Endothelial cell of umbilical vein (primary cell): ENCODE results near the gene SVEP1. TPM values are rescaled to one million over a fixed set of nuclear protein-coding genes. Genes with fewer than 3 reads are reported as not detected.

Experiments used
- BruUV-seq: library from RNA; stranded (reverse); fragments of 400-500 nt; replicated peaks from 2 replicates; lab custom pipeline; 2021; lab: Mats Ljungman, UMichigan
- CTCF ChIA-PET: fragments of 300-600, 350-600 bp; sonication (Branson Sonifier 250); formaldehyde crosslinking; loops from one replicate; lab custom pipeline; 2021; ENCODE audit warnings: antibody characterized with exemption, inconsistent platforms; lab: Charles Lee
- POLR2A ChIA-PET: fragments of 300-600, 350-600 bp; sonication (Branson Sonifier 250); formaldehyde crosslinking; loops from one replicate; lab custom pipeline; 2021; ENCODE audit warnings: antibody characterized with exemption, inconsistent platforms; lab: Charles Lee
- DNase-seq: peaks from one replicate; pipeline ENCODE4 v3.0.0-alpha.2; 2011; ENCODE audit warnings: low read depth, low spot score
- FAIRE-seq: peaks from 2 replicates; lab custom pipeline; 2011; peaks lifted over from hg19 to GRCh38; lab: Jason Lieb, UNC
- H2AFZ ChIP-seq: 2 replicates; pipeline ENCODE4 v1.6.0; 2012; ENCODE audit warnings: low read depth, low read length, control low read depth, inconsistent platforms
- H3K27ac ChIP-seq: 2 replicates; pipeline ENCODE4 v1.5.1; 2011; ENCODE audit warnings: low read depth, mild to moderate bottlenecking, control low read depth, low read length, moderate library complexity; ENCODE audit not compliant: insufficient read depth
- H3K27me3 ChIP-seq, 2 experiments: 2 replicates each; pipeline versions ENCODE4 v1.6.0 to v1.6.1; 2011; ENCODE audit warnings: low read length in 2 of 2, mixed read lengths in 1 of 2; ENCODE audit not compliant: control insufficient read depth in 2 of 2, insufficient read depth in 2 of 2
- H3K36me3 ChIP-seq, 2 experiments: 2 replicates in 1 of 2; 3 replicates in 1 of 2; pipeline ENCODE4 v1.5.1; 2011; ENCODE audit warnings: low read length in 2 of 2, mild to moderate bottlenecking in 1 of 2, moderate library complexity in 1 of 2; ENCODE audit not compliant: control insufficient read depth in 2 of 2, insufficient read depth in 2 of 2; ENCODE audit errors: extremely low read depth in 1 of 2
- H3K4me1 ChIP-seq: 3 replicates; pipeline ENCODE4 v1.5.1; 2011; ENCODE audit warnings: mild to moderate bottlenecking, low read length; ENCODE audit not compliant: control insufficient read depth, insufficient read depth; ENCODE audit errors: extremely low read depth
- H3K4me2 ChIP-seq: 2 replicates; pipeline ENCODE4 v1.6.1; 2011; ENCODE audit warnings: low read length, control low read depth, mixed read lengths; ENCODE audit not compliant: insufficient read depth
- H3K4me3 ChIP-seq, 3 experiments: fragments of 200-600 bp in 1 of 3; sonication (generic), shearing (Covaris generic) in 1 of 3; replicated peaks in 1 of 3; 2 replicates each; pipeline ENCODE4 v1.5.1; 2011 to 2016; ENCODE audit warnings: control low read depth in 3 of 3, low read length in 3 of 3, mild to moderate bottlenecking in 2 of 3, inconsistent platforms in 1 of 3, low read depth in 1 of 3, moderate library complexity in 1 of 3; ENCODE audit not compliant: insufficient read depth in 1 of 3
- H3K79me2 ChIP-seq: 2 replicates; pipeline ENCODE4 v1.6.0; 2012; ENCODE audit warnings: low read length, inconsistent platforms; ENCODE audit not compliant: control insufficient read depth, insufficient read depth
- H3K9ac ChIP-seq: replicated peaks from 2 replicates; pipeline ENCODE3; 2011; ENCODE audit warnings: low read length, control low read depth; ENCODE audit not compliant: insufficient read depth; ENCODE audit errors: extremely low read depth
- H3K9me1 ChIP-seq: replicated peaks from 3 replicates; pipeline ENCODE4 v1.6.0; 2011; ENCODE audit warnings: mild to moderate bottlenecking, low read length; ENCODE audit not compliant: control insufficient read depth, insufficient read depth; ENCODE audit errors: extremely low read depth
- H3K9me3 ChIP-seq: replicated peaks from 2 replicates; pipeline ENCODE4 v1.5.1; 2012; ENCODE audit warnings: low read length, inconsistent platforms; ENCODE audit not compliant: control insufficient read depth, insufficient read depth
- H4K20me1 ChIP-seq: replicated peaks from 2 replicates; pipeline ENCODE3; 2011; ENCODE audit warnings: mild to moderate bottlenecking, low read length; ENCODE audit not compliant: control insufficient read depth, insufficient read depth; ENCODE audit errors: extremely low read depth
- CTCF ChIP-seq, 2 donors: IDR thresholded peaks; 1 replicate in 1 of 2; 2 replicates in 1 of 2; pipeline ENCODE4 v1.5.1; 2011; ENCODE audit warnings: low read length in 2 of 2, mild to moderate bottlenecking in 2 of 2, moderate library complexity in 2 of 2, control low read depth in 1 of 2, inconsistent platforms in 1 of 2, low read depth in 1 of 2; ENCODE audit not compliant: insufficient read depth in 1 of 2; ENCODE audit errors: extremely low read depth in 1 of 2
- EZH2 ChIP-seq: IDR thresholded peaks from 2 replicates; pipeline ENCODE4 v1.6.1; 2012; ENCODE audit warnings: borderline replicate concordance, low read depth, mild to moderate bottlenecking, moderate library complexity, low read length, inconsistent platforms; ENCODE audit not compliant: severe bottlenecking
- FOS ChIP-seq: IDR thresholded peaks from 2 replicates; pipeline ENCODE4 v1.6.1; 2011; ENCODE audit warnings: mild to moderate bottlenecking, low read length, moderate library complexity, borderline replicate concordance; ENCODE audit not compliant: insufficient read depth
- GATA2 ChIP-seq: IDR thresholded peaks from 2 replicates; pipeline ENCODE4 v1.7.0; 2011; ENCODE audit warnings: low read depth, mild to moderate bottlenecking, moderate library complexity, mixed read lengths, low read length; ENCODE audit not compliant: insufficient read length, insufficient read depth
- JUN ChIP-seq: IDR thresholded peaks from 2 replicates; pipeline ENCODE4 v1.6.1; 2011; ENCODE audit warnings: borderline replicate concordance, low read depth; ENCODE audit not compliant: insufficient read length, insufficient read depth
- MYC ChIP-seq: IDR thresholded peaks from one replicate; pipeline ENCODE4 v1.6.1; 2011; ENCODE audit warnings: mild to moderate bottlenecking, low read depth, low read length
- POLR2A ChIP-seq: IDR thresholded peaks from 2 replicates; pipeline ENCODE4 v1.6.1; 2012; ENCODE audit warnings: low read depth, mild to moderate bottlenecking, control low read depth, low read length
- POLR2AphosphoS5 ChIP-seq: IDR thresholded peaks from 2 replicates; pipeline ENCODE4 v1.6.1; 2012; ENCODE audit warnings: low read depth, mild to moderate bottlenecking, control low read depth, low read length, moderate library complexity; ENCODE audit not compliant: insufficient read depth
- dilution Hi-C: fragments of 300-500 bp; cut with MboI; formaldehyde crosslinking; loops from one replicate; pipeline ENCODE4 v1.15.0; 2019; ENCODE audit warnings: low sequenced_read_pairs; ENCODE audit not compliant: extremely low pct_ligation_motif_present
- intact Hi-C: fragments of 100-400 bp; cut with micrococcal nuclease; formaldehyde crosslinking; loops from one replicate; pipeline ENCODE4 v1.10.0; 2022
- polyA plus RNA-seq, 4 experiments: library from polyadenylated mRNA; depleted of rRNA in 3 of 4; stranded (reverse) in 3 of 4; unstranded in 1 of 4; fragments of >200 nt; gene quantifications; 2 replicates each; pipeline versions ENCODE4 v1.2.1 to v1.2.3, GENCODE V29; 2011 to 2012; ENCODE audit warnings: missing spikeins in 1 of 4
- total RNA-seq: library from RNA; stranded (reverse); gene quantifications from 2 replicates; pipeline ENCODE4 v1.2.3, GENCODE V29; 2021
- TF ChIP-seq, protein P1 (sequence below): IDR thresholded peaks from 2 replicates; pipeline ENCODE4 v1.6.1; 2011; ENCODE audit not compliant: insufficient read depth, insufficient read length

The SVEP1 gene
- total and polyA plus RNA-seq, 2 donors (not counting 3 experiments of a cell fraction or from before 2014, with no cell fraction given), result 0.04 to 0.29 TPM

- no peak overlapping the region for H2AFZ ChIP-seq
- no peak overlapping the region for H3K4me2 ChIP-seq
- no peaks in the 10 kb centered on the region for H3K9me1 ChIP-seq
- H3K79me2 ChIP-seq, result no peaks in the 10 kb centered on the region
- DNase-seq (no peak), FAIRE-seq (no peak)
- no peaks in the 10 kb centered on the region for H3K9me3 ChIP-seq
- H3K27me3 ChIP-seq, result peaks cover 0 to 2% of the 10 kb centered on the region in 2 experiments
- no peak overlapping the region for H3K27ac ChIP-seq
- BruUV-seq, result no TSS peak
- intact Hi-C loops (no loop called here), dilution Hi-C loops (no loop called here)
- ChIA-PET POLR2A (no interaction called here), CTCF (interaction anchor here (1.4 kb wide), 1 partner anchor 51 kb away, joined by 6 read pairs; no protein-coding TSS in a partner anchor)
- H3K4me3 ChIP-seq, result no peak overlapping the region
- H4K20me1 ChIP-seq, result no peaks in the 10 kb centered on the region
- H3K9ac ChIP-seq, result no peak overlapping the region
- no peak for TF ChIP-seq JUN
- H3K36me3 ChIP-seq, result no peaks in the 10 kb centered on the region
- no peaks in the 10 kb centered on the region for H3K4me1 ChIP-seq
Observed at GRCh38 chr9:110571801-110572483, 7.6 kb downstream of the SVEP1 start.

DNA sequence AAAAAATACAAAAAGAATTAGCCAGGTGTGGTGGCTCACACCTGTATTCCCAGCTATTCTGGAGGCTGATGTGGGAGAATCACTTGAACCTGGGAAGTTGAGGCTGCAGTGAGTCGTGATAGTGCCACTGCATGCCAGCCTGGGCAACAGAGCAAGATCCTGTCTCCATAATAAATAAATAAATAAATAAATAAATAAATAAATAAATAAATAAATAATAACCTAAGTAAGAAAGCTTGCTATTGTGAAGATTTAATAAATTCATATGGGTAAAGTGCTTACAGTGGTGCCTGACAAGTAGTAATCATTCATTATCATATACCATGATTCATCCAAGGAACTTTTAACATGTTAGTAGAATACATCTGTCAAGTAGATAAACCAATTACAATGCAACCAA, 13.4 kb downstream of the SVEP1 start:
- Histone ChIP-seq H3K27me3 (peaks cover 0 to 4% of the 10 kb centered on the region in 2 experiments), H3K79me2 (no peaks in the 10 kb centered on the region), H3K4me1 (no peaks in the 10 kb centered on the region), H3K36me3 (no peaks in the 10 kb centered on the region), H2AFZ (no peak overlapping the region), H3K4me3 (no peak overlapping the region), H3K9ac (no peak overlapping the region), H3K9me1 (no peaks in the 10 kb centered on the region), H3K9me3 (no peaks in the 10 kb centered on the region), H3K27ac (no peak overlapping the region), H4K20me1 (no peaks in the 10 kb centered on the region), H3K4me2 (no peak overlapping the region)
- no TSS peak for BruUV-seq
- dilution Hi-C loops, result no loop called here
- intact Hi-C loops, result no loop called here
- ChIA-PET POLR2A (no interaction called here), CTCF (no interaction called here)
- FAIRE-seq (no peak), DNase-seq (no peak)
- no peak for TF ChIP-seq JUN
- TF ChIP-seq FOS, result no peak
- TF ChIP-seq, protein P1, sequence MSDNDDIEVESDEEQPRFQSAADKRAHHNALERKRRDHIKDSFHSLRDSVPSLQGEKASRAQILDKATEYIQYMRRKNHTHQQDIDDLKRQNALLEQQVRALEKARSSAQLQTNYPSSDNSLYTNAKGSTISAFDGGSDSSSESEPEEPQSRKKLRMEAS, result no peak
- TF ChIP-seq POLR2A, result no peak
- no peak for TF ChIP-seq MYC
- no peak for TF ChIP-seq POLR2AphosphoS5
- no peak for TF ChIP-seq GATA2
- TF ChIP-seq EZH2, result no peak
- TF ChIP-seq CTCF (IDR thresholded peaks at IDR 0.05; ENCODE audit: extremely low read depth in 1 of 2, insufficient read depth in 1 of 2, low read depth in 1 of 2, low read length in 2 of 2), result no peak
